ENCODE data around the gene IFNE. TPM values are rescaled to one million over a fixed set of nuclear protein-coding genes. Genes with fewer than 3 reads are reported as not detected.
A peak's percentile ranks its signal among the peaks of the same experiment; 100 is the strongest.

IFNE gene
- total RNA-seq, 1 donor from 2014 or later, result 12.4 TPM

- Histone ChIP-seq H3K27me3 (ENCODE audit: control insufficient read depth, insufficient read depth, low read length) (no peaks in the 10 kb centered on the region), H3K4me3 (ENCODE audit: low read depth, low read length) (no peak overlapping the region), H3K36me3 (ENCODE audit: control insufficient read depth, insufficient read depth, low read length) (peaks cover 7% of the 10 kb centered on the region)
- no peak for TF ChIP-seq CTCF (IDR thresholded peaks at IDR 0.05; ENCODE audit: insufficient read depth, low read length, severe bottlenecking)
- DNase-seq (ENCODE audit: low read depth) (no peak), FAIRE-seq (peak; percentile 7)
Observed at GRCh38 chr9:21523021-21524014, 41.2 kb upstream of the IFNE start.

- no peak overlapping the region for H3K4me3 ChIP-seq (ENCODE audit: low read depth, low read length)
- FAIRE-seq (no peak), DNase-seq (ENCODE audit: low read depth) (no peak)
- no peak for TF ChIP-seq CTCF (IDR thresholded peaks at IDR 0.05; ENCODE audit: insufficient read depth, low read length, severe bottlenecking)
- peaks cover 1% of the 10 kb centered on the region for H3K36me3 ChIP-seq (ENCODE audit: control insufficient read depth, insufficient read depth, low read length)
- H3K27me3 ChIP-seq (ENCODE audit: control insufficient read depth, insufficient read depth, low read length), result no peaks in the 10 kb centered on the region
Observed at GRCh38 chr9:21522348-21522747, 40.2 kb upstream of the IFNE start.

GRCh38 chr9:21521448-21521847, 39.3 kb upstream of the IFNE start:
- no peak for TF ChIP-seq CTCF (IDR thresholded peaks at IDR 0.05; ENCODE audit: insufficient read depth, low read length, severe bottlenecking)
- peaks cover 1% of the 10 kb centered on the region for H3K36me3 ChIP-seq (ENCODE audit: control insufficient read depth, insufficient read depth, low read length)
- no peak overlapping the region for H3K4me3 ChIP-seq (ENCODE audit: low read depth, low read length)
- H3K27me3 ChIP-seq (ENCODE audit: control insufficient read depth, insufficient read depth, low read length), result no peaks in the 10 kb centered on the region
- DNase-seq (ENCODE audit: low read depth) (no peak), FAIRE-seq (peak; percentile 36)

GRCh38 chr9:21520501-21521228, 38.6 kb upstream of the IFNE start:
- no peak for TF ChIP-seq CTCF (IDR thresholded peaks at IDR 0.05; ENCODE audit: insufficient read depth, low read length, severe bottlenecking)
- no peaks in the 10 kb centered on the region for H3K27me3 ChIP-seq (ENCODE audit: control insufficient read depth, insufficient read depth, low read length)
- DNase-seq (ENCODE audit: low read depth) (no peak), FAIRE-seq (no peak)
- H3K4me3 ChIP-seq (ENCODE audit: low read depth, low read length), result no peak overlapping the region
- H3K36me3 ChIP-seq (ENCODE audit: control insufficient read depth, insufficient read depth, low read length), result peaks cover 1% of the 10 kb centered on the region

GRCh38 chr9:21519855-21520434, 37.8 kb upstream of the IFNE start:
- Histone ChIP-seq H3K4me3 (ENCODE audit: low read depth, low read length) (no peak overlapping the region), H3K27me3 (ENCODE audit: control insufficient read depth, insufficient read depth, low read length) (no peaks in the 10 kb centered on the region), H3K36me3 (ENCODE audit: control insufficient read depth, insufficient read depth, low read length) (peaks cover 1% of the 10 kb centered on the region)
- no peak for FAIRE-seq
- no peak for TF ChIP-seq CTCF (IDR thresholded peaks at IDR 0.05; ENCODE audit: insufficient read depth, low read length, severe bottlenecking)
- DNase-seq (ENCODE audit: low read depth), result no peak

All from bronchial epithelial cell (primary cell).